Measurements from ENCODE around the gene NOVA1.

NOVA1 gene

DNA sequence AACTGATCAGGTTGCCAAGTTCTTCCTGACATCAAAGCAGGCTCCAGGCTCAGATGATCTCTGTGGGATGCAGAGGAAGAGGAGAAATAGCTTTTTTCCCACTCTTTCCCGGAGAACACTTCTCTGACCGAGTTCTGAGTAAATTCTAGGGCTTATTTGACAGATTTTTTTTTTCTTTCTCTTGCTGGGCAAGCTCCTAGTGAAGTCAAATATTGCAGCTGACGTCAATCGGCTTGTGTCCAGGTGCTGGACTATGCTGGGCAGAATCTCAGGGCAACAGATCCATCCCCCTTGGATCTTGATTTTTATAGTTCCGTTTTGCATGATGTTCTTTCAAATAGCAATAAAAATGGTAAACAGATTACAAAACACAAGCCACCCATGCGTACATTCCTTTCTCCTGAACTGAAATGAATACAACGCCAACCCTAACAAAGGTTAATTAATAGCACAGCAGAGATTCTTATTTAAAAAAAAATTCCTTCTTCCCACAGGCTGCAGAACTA is 182.2 kb downstream of the NOVA1 start:
- no peak overlapping the region for H3K9ac ChIP-seq (ENCODE audit: low read length)
- no peaks in the 10 kb centered on the region for H3K4me1 ChIP-seq (ENCODE audit: control insufficient read depth, insufficient read depth, low read length)
- no peaks in the 10 kb centered on the region for H3K27me3 ChIP-seq (ENCODE audit: control insufficient read depth, insufficient read depth, low read length)
- H3K9me3 ChIP-seq (ENCODE audit: control insufficient read depth, low read length): no peaks in the 10 kb centered on the region
- H3K36me3 ChIP-seq (ENCODE audit: control insufficient read depth, insufficient read depth, low read length): no peaks in the 10 kb centered on the region
- no peak overlapping the region for H3K4me3 ChIP-seq (ENCODE audit: low read length)

- Histone ChIP-seq H3K9ac (ENCODE audit: low read length) (no peak overlapping the region), H3K4me3 (ENCODE audit: low read length) (no peak overlapping the region), H3K9me3 (ENCODE audit: control insufficient read depth, low read length) (no peaks in the 10 kb centered on the region), H3K36me3 (ENCODE audit: control insufficient read depth, insufficient read depth, low read length) (no peaks in the 10 kb centered on the region), H3K27me3 (ENCODE audit: control insufficient read depth, insufficient read depth, low read length) (no peaks in the 10 kb centered on the region), H3K4me1 (ENCODE audit: control insufficient read depth, insufficient read depth, low read length) (no peaks in the 10 kb centered on the region)
Measured at GRCh38 chr14:26414926-26415325, 182.9 kb downstream of the NOVA1 start.

DNA sequence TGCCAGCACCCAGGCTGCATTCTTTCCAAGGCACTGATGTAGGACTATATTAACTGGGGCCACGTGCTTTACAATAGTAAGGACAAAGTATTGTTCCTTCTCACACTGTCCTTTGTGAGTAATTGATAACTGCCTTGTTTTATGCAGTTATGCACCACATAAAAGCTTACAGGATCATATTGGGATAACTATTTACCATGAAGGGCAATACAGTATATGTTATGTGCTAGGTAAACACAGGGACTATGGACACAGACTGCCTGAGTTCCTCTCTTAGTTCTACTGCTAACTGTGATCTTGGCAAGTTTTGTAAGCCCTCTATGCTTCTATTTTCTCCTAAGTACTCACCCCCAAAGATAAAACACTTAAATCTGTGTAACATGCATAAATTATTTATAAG is 183.7 kb downstream of the NOVA1 start:
- Histone ChIP-seq H3K9me3 (ENCODE audit: control insufficient read depth, low read length) (no peaks in the 10 kb centered on the region), H3K4me1 (ENCODE audit: control insufficient read depth, insufficient read depth, low read length) (no peaks in the 10 kb centered on the region), H3K9ac (ENCODE audit: low read length) (no peak overlapping the region), H3K36me3 (ENCODE audit: control insufficient read depth, insufficient read depth, low read length) (no peaks in the 10 kb centered on the region), H3K27me3 (ENCODE audit: control insufficient read depth, insufficient read depth, low read length) (no peaks in the 10 kb centered on the region), H3K4me3 (ENCODE audit: low read length) (no peak overlapping the region)

- H3K27me3 ChIP-seq (ENCODE audit: control insufficient read depth, insufficient read depth, low read length): no peaks in the 10 kb centered on the region
- H3K4me3 ChIP-seq (ENCODE audit: low read length): no peak overlapping the region
- no peaks in the 10 kb centered on the region for H3K4me1 ChIP-seq (ENCODE audit: control insufficient read depth, insufficient read depth, low read length)
- no peak overlapping the region for H3K9ac ChIP-seq (ENCODE audit: low read length)
- H3K9me3 ChIP-seq (ENCODE audit: control insufficient read depth, low read length): no peaks in the 10 kb centered on the region
- H3K36me3 ChIP-seq (ENCODE audit: control insufficient read depth, insufficient read depth, low read length): no peaks in the 10 kb centered on the region
Measured at GRCh38 chr14:26412421-26412820, 185.4 kb downstream of the NOVA1 start.

- no peaks in the 10 kb centered on the region for H3K9me3 ChIP-seq (ENCODE audit: control insufficient read depth, low read length)
- H3K27me3 ChIP-seq (ENCODE audit: control insufficient read depth, insufficient read depth, low read length): no peaks in the 10 kb centered on the region
- no peak overlapping the region for H3K9ac ChIP-seq (ENCODE audit: low read length)
- H3K4me3 ChIP-seq (ENCODE audit: low read length): no peak overlapping the region
- H3K4me1 ChIP-seq (ENCODE audit: control insufficient read depth, insufficient read depth, low read length): no peaks in the 10 kb centered on the region
- H3K36me3 ChIP-seq (ENCODE audit: control insufficient read depth, insufficient read depth, low read length): no peaks in the 10 kb centered on the region
Measured at GRCh38 chr14:26410189-26410685, 187.6 kb downstream of the NOVA1 start.

DNA sequence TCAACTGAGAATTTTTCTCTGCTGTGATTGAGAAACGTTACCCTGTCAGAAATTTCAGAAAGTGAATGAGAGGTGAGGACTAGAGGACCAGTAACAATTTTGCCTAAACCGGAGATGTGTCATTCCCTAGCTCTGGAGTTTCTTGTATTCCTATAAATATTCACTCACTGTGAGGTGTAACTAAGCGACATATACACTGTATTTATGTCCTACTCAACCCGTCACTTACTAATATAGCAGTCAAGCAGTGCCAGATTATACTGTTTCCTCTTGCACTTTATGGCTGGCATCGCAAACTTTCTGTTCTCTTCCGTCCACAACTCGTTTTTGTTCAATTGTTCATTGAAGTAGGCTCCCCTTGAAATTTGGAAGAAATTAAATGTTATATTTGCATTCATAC is 192.9 kb downstream of the NOVA1 start:
- H3K9ac ChIP-seq (ENCODE audit: low read length): no peak overlapping the region
- H3K27me3 ChIP-seq (ENCODE audit: control insufficient read depth, insufficient read depth, low read length): no peaks in the 10 kb centered on the region
- no peaks in the 10 kb centered on the region for H3K4me1 ChIP-seq (ENCODE audit: control insufficient read depth, insufficient read depth, low read length)
- no peaks in the 10 kb centered on the region for H3K9me3 ChIP-seq (ENCODE audit: control insufficient read depth, low read length)
- no peaks in the 10 kb centered on the region for H3K36me3 ChIP-seq (ENCODE audit: control insufficient read depth, insufficient read depth, low read length)
- H3K4me3 ChIP-seq (ENCODE audit: low read length): no peak overlapping the region

DNA sequence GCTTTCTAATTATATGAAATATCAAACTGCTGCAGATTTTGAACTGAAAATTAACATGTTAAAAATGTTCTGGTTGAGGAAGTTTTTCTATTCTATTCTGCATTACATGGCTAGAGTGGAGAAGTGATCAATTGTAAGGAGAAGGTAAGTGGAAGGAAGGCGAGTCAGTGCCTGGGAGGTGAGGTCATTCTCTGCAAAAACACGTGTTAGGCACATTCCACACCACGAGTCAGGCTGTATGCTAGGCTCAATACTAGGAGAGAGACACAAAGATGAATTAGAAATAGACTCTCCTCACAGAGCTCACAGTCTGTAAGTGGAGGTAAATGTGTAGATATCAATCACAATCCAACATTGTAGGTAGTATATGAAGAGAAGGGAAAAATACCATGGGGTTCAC is 194.1 kb downstream of the NOVA1 start:
- H3K4me3 ChIP-seq (ENCODE audit: low read length): no peak overlapping the region
- H3K9me3 ChIP-seq (ENCODE audit: control insufficient read depth, low read length): no peaks in the 10 kb centered on the region
- no peaks in the 10 kb centered on the region for H3K4me1 ChIP-seq (ENCODE audit: control insufficient read depth, insufficient read depth, low read length)
- H3K27me3 ChIP-seq (ENCODE audit: control insufficient read depth, insufficient read depth, low read length): no peaks in the 10 kb centered on the region
- no peaks in the 10 kb centered on the region for H3K36me3 ChIP-seq (ENCODE audit: control insufficient read depth, insufficient read depth, low read length)
- H3K9ac ChIP-seq (ENCODE audit: low read length): no peak overlapping the region

DNA sequence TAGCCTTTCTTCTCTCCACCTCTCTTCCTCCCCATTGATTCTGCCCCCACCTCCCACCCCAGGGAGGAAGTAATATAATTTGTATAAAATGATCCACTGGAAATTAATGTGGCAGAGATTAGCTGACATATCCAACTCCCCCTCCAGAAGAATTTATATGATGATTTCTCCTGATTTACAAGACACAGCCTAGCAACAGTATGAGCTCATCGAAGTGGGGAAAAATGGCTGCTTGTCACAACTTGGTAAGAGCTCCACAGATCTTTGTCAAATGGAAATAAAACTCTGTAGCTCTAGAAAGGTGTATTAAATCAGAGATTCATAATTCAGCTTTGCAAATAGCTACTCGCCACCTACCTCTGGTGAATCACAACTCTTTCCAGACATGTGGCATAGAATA is 195.7 kb downstream of the NOVA1 start:
- Histone ChIP-seq H3K36me3 (ENCODE audit: control insufficient read depth, insufficient read depth, low read length) (no peaks in the 10 kb centered on the region), H3K4me1 (ENCODE audit: control insufficient read depth, insufficient read depth, low read length) (no peaks in the 10 kb centered on the region), H3K9ac (ENCODE audit: low read length) (no peak overlapping the region), H3K4me3 (ENCODE audit: low read length) (no peak overlapping the region), H3K9me3 (ENCODE audit: control insufficient read depth, low read length) (no peaks in the 10 kb centered on the region), H3K27me3 (ENCODE audit: control insufficient read depth, insufficient read depth, low read length) (no peaks in the 10 kb centered on the region)

- Histone ChIP-seq H3K4me1 (ENCODE audit: control insufficient read depth, insufficient read depth, low read length) (no peaks in the 10 kb centered on the region), H3K4me3 (ENCODE audit: low read length) (no peak overlapping the region), H3K27me3 (ENCODE audit: control insufficient read depth, insufficient read depth, low read length) (no peaks in the 10 kb centered on the region), H3K9me3 (ENCODE audit: control insufficient read depth, low read length) (no peaks in the 10 kb centered on the region), H3K36me3 (ENCODE audit: control insufficient read depth, insufficient read depth, low read length) (no peaks in the 10 kb centered on the region), H3K9ac (ENCODE audit: low read length) (no peak overlapping the region)
Measured at GRCh38 chr14:26401179-26401968, 196.5 kb downstream of the NOVA1 start.

DNA sequence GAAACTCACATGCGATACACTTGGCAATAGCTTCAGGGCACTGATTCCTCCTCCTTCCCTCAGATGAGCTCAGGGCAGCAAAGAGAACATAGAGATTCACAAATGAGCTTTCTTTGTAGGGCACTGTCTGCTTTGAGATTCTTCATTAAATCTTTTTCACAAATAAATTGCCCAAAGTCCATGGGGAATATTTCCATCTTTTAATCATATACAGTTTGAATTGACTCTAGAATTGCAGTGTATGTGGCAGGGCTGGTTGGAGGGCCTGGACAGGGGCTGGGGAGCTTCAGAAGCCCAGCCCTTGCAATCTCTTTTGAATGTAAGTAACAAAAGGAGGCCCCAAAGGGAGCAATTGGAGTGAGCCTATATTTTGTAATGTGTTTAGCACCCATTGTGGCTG is 197.5 kb downstream of the NOVA1 start:
- H3K27me3 ChIP-seq (ENCODE audit: control insufficient read depth, insufficient read depth, low read length): no peaks in the 10 kb centered on the region
- no peaks in the 10 kb centered on the region for H3K4me1 ChIP-seq (ENCODE audit: control insufficient read depth, insufficient read depth, low read length)
- H3K36me3 ChIP-seq (ENCODE audit: control insufficient read depth, insufficient read depth, low read length): no peaks in the 10 kb centered on the region

DNA sequence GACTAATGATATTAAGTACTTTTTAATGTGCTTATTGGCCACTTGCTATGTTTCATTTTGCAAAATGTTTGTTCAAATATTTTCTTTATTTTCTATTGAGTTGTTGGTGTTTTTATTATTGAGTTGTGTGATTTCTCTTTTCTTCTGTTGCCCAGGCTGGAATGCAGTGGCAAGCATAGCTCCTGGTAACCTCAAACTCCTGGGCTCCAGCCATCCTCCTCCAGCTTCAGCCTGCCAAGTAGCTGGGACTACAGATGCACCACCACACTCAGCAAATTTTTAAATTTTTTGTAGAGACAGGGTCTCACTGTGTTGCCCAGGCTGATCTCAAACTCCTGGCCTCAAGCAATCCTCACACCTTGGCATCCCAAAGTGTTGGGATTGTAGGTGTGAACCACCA is 199.2 kb downstream of the NOVA1 start:
- H3K36me3 ChIP-seq (ENCODE audit: control insufficient read depth, insufficient read depth, low read length): no peaks in the 10 kb centered on the region

More for the DNA sequence above, 197.5 kb downstream of the NOVA1 start:
- H3K9me3 ChIP-seq (ENCODE audit: control insufficient read depth, low read length): no peaks in the 10 kb centered on the region
- no peak overlapping the region for H3K4me3 ChIP-seq (ENCODE audit: low read length)
- no peak overlapping the region for H3K9ac ChIP-seq (ENCODE audit: low read length)

More for the DNA sequence above, 199.2 kb downstream of the NOVA1 start:
- Histone ChIP-seq H3K9me3 (ENCODE audit: control insufficient read depth, low read length) (no peaks in the 10 kb centered on the region), H3K9ac (ENCODE audit: low read length) (no peak overlapping the region), H3K27me3 (ENCODE audit: control insufficient read depth, insufficient read depth, low read length) (no peaks in the 10 kb centered on the region), H3K4me3 (ENCODE audit: low read length) (no peak overlapping the region), H3K4me1 (ENCODE audit: control insufficient read depth, insufficient read depth, low read length) (no peaks in the 10 kb centered on the region)
